SK-N-MC (cell line): ENCODE data around the gene ZNF736.

Experiments
- EZH2 ChIP-seq: fragments of 200-600 bp; sonication (generic); IDR thresholded peaks from one replicate; pipeline ENCODE4 v1.6.1; 2017; ENCODE audit warnings: antibody characterized with exemption
- FOXP2 ChIP-seq: optimal IDR thresholded peaks from 2 replicates; pipeline ENCODE3; 2011; ENCODE audit warnings: mild to moderate bottlenecking, moderate library complexity; ENCODE audit not compliant: insufficient read depth; ENCODE audit errors: extremely low read length, control extremely low read depth
- POLR2AphosphoS5 ChIP-seq: IDR thresholded peaks from 2 replicates; pipeline ENCODE4 v1.6.1; 2012; ENCODE audit warnings: mild to moderate bottlenecking, low read depth, low read length, borderline replicate concordance

- no peak for TF ChIP-seq EZH2
- TF ChIP-seq POLR2AphosphoS5: no peak
- no peak for TF ChIP-seq FOXP2
These were observed 86.6 kb downstream of the ZNF736 start for GRCh38 chr7:64400401-64400800.
